Lower lobe of right lung (tissue), 2 donors: ENCODE results near the gene PTPRU. TPM values are rescaled to one million over a fixed set of nuclear protein-coding genes. Genes with fewer than 3 reads are reported as not detected.

Experiments used
- ATAC-seq, 2 donors: fragments of 200-7000 bp; cut with Tn5 transposase; one replicate each; pipeline ENCODE4 v1.9.1; 2020 to 2022; ENCODE audit warnings: mild to moderate bottlenecking in 2 of 2, moderate library complexity in 2 of 2
- DNase-seq: peaks from one replicate; pipeline ENCODE4 v3.0.0-alpha.2; 2020
- H3K27ac ChIP-seq: fragments of 200-600 bp; one replicate; pipeline ENCODE4 v1.8.0; 2022
- H3K27me3 ChIP-seq: fragments of 200-600 bp; one replicate; pipeline ENCODE4 v1.8.0; 2022; ENCODE audit warnings: low read depth
- H3K36me3 ChIP-seq: fragments of 200-600 bp; one replicate; pipeline ENCODE4 v1.8.0; 2022; ENCODE audit warnings: mild to moderate bottlenecking
- H3K4me1 ChIP-seq: fragments of 200-600 bp; one replicate; pipeline ENCODE4 v1.8.0; 2022
- H3K4me3 ChIP-seq: fragments of 200-600 bp; one replicate; pipeline ENCODE4 v1.8.0; 2022; ENCODE audit warnings: mild to moderate bottlenecking
- H3K9me3 ChIP-seq: fragments of 200-600 bp; one replicate; pipeline ENCODE4 v1.8.0; 2022
- intact Hi-C: fragments of 100-400 bp; cut with DNase I; formaldehyde crosslinking; loops from one replicate; pipeline ENCODE4 v1.11.0; 2022
- long read RNA-seq: library from polyadenylated mRNA; unstranded; transcript quantifications from one replicate; pipeline ENCODE4 v2.0.0, GENCODE V29; 2021
- total RNA-seq: library from RNA; stranded (reverse); fragmentation: NEBNext Ultra II Directional; extraction: Animal tissue kit (Norgen Biotek cat#: 25700); gene quantifications from one replicate; pipeline ENCODE4 v1.2.1, GENCODE V29; 2021
- TF ChIP-seq, protein P1 (sequence below): fragments of 200-600 bp; IDR thresholded peaks from one replicate; pipeline ENCODE4 v1.8.0; 2022; ENCODE audit warnings: antibody characterized with exemption, mild to moderate bottlenecking
- donor health status: DM: no; HTN: yes; CAD: no; lungs with severe emphysema.

PTPRU gene
- total RNA-seq: 35.1 TPM
- long read RNA-seq, full-length matches to known transcripts: 4 of 58 reads
- long read RNA-seq, partial matches to known transcripts: 46 of 58 reads
- long read RNA-seq, other reads (novel, unspliced or antisense): 8 of 58 reads

DNA sequence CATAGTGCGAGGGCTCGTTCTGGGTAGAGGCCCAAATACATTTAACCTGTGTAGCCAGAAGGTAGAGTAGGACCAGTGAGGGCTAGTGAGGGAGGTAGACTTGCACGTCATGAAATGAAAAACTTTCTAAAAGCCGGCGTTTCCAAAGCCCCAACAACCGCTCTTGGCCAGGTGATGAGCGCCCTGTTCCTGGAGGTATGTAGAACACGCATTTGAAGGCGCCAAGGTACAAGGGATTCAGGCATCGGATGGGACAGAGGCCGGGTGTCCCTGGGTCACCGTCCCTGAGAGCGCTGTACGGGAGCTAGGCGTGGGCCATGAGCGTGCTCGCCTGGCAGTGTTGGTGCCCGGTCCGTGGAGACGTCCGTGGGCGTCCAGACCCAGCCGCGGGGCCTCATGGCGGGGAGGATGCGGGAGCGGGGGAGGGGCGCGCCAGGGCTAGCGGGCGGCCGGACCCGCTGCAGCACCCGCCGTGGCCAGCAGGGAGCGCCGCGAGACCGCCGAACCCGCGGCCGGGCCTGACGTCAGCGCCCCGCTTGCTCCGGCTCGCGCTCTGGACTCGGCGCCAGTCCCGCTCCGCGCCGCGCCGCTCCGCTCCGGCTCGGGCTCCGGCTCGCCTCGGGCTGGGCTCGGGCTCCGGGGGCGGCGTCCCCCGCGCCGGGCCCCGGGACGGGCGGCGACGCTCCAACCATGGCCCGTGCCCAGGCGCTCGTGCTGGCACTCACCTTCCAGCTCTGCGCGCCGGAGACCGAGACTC is at the start of gene PTPRU:
Gene PTPRU, plus strand, starts transcription at position 568 of the 757 bp plus-strand sequence. Its CDS starts 123 bp downstream, at position 691.
- DNase-seq: peak; percentile 88
- peak; percentile 81 to 88 for ATAC-seq
- intact Hi-C loops: no loop called here
- Histone ChIP-seq H3K9me3 (no peaks in the 10 kb centered on the region), H3K4me1 (peaks cover 41% of the 10 kb centered on the region), H3K36me3 (no peaks in the 10 kb centered on the region), H3K4me3 (peak within 1 kb of the TSS; percentile 73), H3K27ac (peak within 1 kb of the TSS; percentile 84), H3K27me3 (peaks cover 16% of the 10 kb centered on the region)
- TF ChIP-seq, protein P1, sequence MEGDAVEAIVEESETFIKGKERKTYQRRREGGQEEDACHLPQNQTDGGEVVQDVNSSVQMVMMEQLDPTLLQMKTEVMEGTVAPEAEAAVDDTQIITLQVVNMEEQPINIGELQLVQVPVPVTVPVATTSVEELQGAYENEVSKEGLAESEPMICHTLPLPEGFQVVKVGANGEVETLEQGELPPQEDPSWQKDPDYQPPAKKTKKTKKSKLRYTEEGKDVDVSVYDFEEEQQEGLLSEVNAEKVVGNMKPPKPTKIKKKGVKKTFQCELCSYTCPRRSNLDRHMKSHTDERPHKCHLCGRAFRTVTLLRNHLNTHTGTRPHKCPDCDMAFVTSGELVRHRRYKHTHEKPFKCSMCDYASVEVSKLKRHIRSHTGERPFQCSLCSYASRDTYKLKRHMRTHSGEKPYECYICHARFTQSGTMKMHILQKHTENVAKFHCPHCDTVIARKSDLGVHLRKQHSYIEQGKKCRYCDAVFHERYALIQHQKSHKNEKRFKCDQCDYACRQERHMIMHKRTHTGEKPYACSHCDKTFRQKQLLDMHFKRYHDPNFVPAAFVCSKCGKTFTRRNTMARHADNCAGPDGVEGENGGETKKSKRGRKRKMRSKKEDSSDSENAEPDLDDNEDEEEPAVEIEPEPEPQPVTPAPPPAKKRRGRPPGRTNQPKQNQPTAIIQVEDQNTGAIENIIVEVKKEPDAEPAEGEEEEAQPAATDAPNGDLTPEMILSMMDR: peak; percentile 82

DNA sequence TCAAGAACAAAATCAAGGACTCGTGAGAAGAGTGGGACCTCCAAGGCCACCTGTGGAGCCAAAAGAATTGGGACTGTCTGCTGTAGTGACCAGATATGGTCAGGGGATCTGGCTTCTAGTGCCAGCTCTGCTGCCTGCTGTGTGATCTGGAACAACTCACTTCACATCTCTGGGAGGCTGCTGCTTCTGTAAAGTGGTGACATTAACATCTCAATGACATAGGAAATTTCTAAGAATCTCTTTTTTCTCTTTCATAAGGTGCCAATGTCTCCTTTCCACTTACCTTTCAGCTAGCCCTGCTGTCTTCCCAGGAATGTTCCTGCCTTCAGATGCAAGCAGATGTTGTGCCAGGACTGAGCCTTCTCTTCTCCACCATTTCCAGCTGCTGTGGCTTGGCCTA is 49.6 kb upstream of the PTPRU start:
- DNase-seq (no peak), ATAC-seq (no peak)
- intact Hi-C loops: no loop called here
- no peaks in the 10 kb centered on the region for H3K27me3 ChIP-seq
- no peaks in the 10 kb centered on the region for H3K36me3 ChIP-seq
- H3K27ac ChIP-seq: no peak overlapping the region
- H3K4me1 ChIP-seq: peaks cover 5% of the 10 kb centered on the region
- no peak overlapping the region for H3K4me3 ChIP-seq
- no peaks in the 10 kb centered on the region for H3K9me3 ChIP-seq
- TF ChIP-seq, protein P1: no peak

DNA sequence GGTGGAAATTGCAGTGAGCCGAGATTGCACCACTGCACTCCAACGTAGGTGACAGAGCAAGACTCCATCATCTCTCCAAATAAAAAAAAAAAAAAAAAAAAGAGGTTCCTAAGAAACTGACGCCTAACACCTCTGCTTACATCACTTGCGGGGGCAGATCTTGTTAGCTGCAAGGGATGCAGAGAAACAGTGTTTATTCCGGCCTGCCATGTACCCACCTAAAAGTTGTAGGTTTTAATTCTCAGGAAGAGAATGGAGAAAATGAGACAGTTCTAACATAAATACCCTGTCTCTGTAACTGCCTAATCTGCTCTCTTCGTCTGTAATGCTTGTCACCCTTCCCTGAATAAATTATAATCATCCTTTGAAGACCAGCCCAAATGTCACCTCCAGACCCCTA is 45.6 kb upstream of the PTPRU start:
- Histone ChIP-seq H3K27me3 (no peaks in the 10 kb centered on the region), H3K4me1 (no peaks in the 10 kb centered on the region), H3K36me3 (peaks cover 29% of the 10 kb centered on the region), H3K27ac (no peak overlapping the region), H3K4me3 (no peak overlapping the region), H3K9me3 (no peaks in the 10 kb centered on the region)
- intact Hi-C loops: loop anchor here (10.0 kb wide), 1 partner anchor 306 kb away; no protein-coding TSS in a partner anchor
- TF ChIP-seq, protein P1: no peak
- no peak for ATAC-seq
- no peak for DNase-seq

DNA sequence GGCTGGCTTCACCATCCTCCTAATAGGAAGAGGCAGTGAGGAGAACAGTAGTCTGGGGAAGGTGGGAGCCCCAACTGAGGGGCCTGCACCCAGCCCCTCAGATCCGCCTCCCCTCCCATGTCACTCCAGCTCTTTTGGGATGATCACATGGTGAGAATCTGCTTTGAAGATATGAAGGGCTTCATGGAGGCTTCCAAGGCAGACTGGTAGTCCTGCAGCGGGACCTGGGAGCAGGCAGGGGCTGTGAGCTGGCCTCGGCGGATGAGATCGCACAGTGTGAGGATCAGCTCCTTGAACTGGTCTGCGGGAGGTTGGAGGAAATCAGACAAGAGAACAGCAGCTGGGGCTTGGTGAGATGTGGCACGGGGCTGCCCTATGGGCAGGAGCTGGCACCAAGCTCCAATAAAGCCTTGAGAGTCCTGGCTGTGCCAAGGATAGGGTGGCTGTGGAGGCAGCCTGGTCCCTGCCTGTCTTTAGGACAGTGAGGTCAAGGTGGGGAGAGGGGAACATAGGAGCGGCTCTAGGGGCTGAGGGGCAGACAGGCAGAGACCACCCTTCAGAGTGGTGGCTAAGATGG is 42.4 kb upstream of the PTPRU start:
- Histone ChIP-seq H3K27ac (no peak overlapping the region), H3K4me1 (no peaks in the 10 kb centered on the region), H3K27me3 (no peaks in the 10 kb centered on the region), H3K9me3 (no peaks in the 10 kb centered on the region), H3K36me3 (peaks cover 35% of the 10 kb centered on the region), H3K4me3 (no peak overlapping the region)
- intact Hi-C loops: loop anchor here (10.0 kb wide), 1 partner anchor 309 kb away; no protein-coding TSS in a partner anchor
- TF ChIP-seq, protein P1: no peak
- no peak for DNase-seq
- ATAC-seq: no peak

DNA sequence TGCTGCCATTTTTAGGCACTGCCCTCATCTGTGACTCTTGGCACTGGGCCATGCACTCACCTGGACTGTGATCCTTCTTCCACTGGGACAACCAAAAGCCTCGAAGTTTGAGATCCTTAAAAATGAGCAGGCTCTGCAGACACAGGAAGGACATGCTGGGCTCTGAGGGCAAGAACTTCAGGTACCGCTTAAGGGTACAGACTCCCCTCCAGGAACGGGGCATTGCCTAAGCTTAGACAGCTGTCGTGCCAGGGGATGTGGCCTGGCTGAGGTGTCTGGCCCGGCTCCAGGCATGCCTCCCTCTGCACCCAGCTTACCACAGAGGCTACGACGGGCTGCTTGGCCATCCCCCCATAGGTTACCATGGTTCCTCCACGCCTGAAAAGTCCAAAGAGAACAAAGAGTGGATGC is 40.4 kb upstream of the PTPRU start:
- ATAC-seq (peak in 1 of 2 donors; percentile 22), DNase-seq (no peak)
- intact Hi-C loops: loop anchor here (10.0 kb wide), 1 partner anchor 311 kb away; no protein-coding TSS in a partner anchor
- TF ChIP-seq, protein P1: no peak
- H3K27ac ChIP-seq: no peak overlapping the region
- no peak overlapping the region for H3K4me3 ChIP-seq
- H3K4me1 ChIP-seq: peaks cover under 1% of the 10 kb centered on the region
- no peaks in the 10 kb centered on the region for H3K9me3 ChIP-seq
- peaks cover 52% of the 10 kb centered on the region for H3K36me3 ChIP-seq
- no peaks in the 10 kb centered on the region for H3K27me3 ChIP-seq
